GM13977 (cell line): Measurements from ENCODE around the gene SCYL2.
"Not testable (repeated sequence)": the region's sequence is repeated elsewhere in the genome, so short reads cannot be mapped to it uniquely, and the experiment has no call there.

Experiments used
- DNase-seq: peaks from one replicate; pipeline ENCODE4 v3.0.0; 2012; ENCODE audit warnings: low spot score
- CTCF ChIP-seq: IDR thresholded peaks from 2 replicates; pipeline ENCODE4 v1.5.1; 2012; ENCODE audit warnings: mild to moderate bottlenecking, control low read depth; ENCODE audit not compliant: insufficient read depth; ENCODE audit errors: extremely low read depth, missing control alignments
- in situ Hi-C: fragments of 300-500 bp; cut with MboI; formaldehyde crosslinking; loops from one replicate; pipeline ENCODE4 v1.12.0; 2022; ENCODE audit warnings: low sequenced_read_pairs, low pct_unique_long_range_greater_than_20kb, mixed read lengths, inconsistent platforms; ENCODE audit not compliant: unreplicated experiment

Gene SCYL2

DNA sequence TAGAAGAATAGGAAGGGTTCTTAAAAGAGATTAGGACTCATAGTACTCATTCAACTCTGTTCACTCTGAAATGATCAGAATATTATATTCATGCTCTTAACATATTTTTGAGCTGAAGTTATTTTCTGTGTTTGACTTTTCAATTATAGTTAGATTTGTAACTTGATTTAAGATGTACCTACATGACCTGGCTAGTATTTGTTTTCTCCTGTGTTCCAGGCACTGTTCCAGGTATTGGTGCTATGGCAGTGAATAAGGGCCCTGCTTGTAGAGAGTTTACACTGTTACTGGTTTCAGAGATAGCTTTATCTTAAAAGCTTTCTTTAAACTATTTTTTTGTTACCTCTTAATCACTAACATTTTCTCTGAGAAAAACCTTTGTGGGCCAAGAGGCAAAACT is 70.8 kb downstream of the SCYL2 start:
- no peak for DNase-seq
- TF ChIP-seq CTCF = no peak

GRCh38 chr12:100339071-100339470 is 72.1 kb downstream of the SCYL2 start:
- in situ Hi-C loops = no loop called here
- no peak for DNase-seq
- no peak for TF ChIP-seq CTCF

More for the DNA sequence above, 70.8 kb downstream of the SCYL2 start:
- in situ Hi-C loops = no loop called here

DNA sequence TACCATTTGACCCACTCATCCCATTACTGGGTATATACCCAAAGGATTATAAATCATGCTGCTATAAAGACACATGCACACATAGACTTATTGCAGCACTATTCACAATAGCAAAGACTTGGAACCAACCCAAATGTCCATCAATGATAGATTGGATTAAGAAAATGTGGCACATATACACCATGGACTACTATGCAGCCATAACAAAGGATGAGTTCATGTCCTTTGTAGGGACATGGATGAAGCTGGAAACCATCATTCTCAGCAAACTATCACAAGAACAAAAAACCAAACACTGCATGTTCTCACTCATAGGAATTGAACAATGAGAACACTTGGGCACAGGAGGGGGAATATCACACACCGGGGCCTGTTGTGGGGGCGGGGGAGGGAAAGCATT is 75.9 kb downstream of the SCYL2 start:
- in situ Hi-C loops = not testable (repeated sequence)

DNA sequence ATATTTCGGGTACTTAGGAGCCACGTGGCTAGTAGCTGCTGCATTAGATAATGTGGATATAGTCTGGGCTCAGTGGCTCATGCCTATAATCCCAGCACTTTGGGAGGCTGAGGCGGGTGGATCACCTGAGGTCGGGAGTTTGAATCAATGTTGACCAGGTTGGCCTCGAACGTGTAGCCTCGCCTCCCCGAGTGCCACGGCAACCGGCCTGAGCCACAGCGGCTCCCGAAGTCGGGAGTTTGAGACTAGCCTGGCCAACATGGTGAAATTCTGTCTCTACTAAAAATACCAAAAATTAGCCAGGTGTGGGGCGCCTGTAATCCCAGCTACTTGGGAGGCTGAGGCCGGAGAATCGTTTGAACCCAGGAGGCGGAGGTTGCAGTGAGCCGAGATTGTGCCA is 77.4 kb downstream of the SCYL2 start:
- DNase-seq, in situ Hi-C loops: not testable (repeated sequence)

More for the DNA sequence above, 75.9 kb downstream of the SCYL2 start:
- DNase-seq = not testable (repeated sequence)

GRCh38 chr12:100345020-100345767 is 78.2 kb downstream of the SCYL2 start:
- in situ Hi-C loops = no loop called here
- TF ChIP-seq CTCF = no peak
- no peak for DNase-seq

DNA sequence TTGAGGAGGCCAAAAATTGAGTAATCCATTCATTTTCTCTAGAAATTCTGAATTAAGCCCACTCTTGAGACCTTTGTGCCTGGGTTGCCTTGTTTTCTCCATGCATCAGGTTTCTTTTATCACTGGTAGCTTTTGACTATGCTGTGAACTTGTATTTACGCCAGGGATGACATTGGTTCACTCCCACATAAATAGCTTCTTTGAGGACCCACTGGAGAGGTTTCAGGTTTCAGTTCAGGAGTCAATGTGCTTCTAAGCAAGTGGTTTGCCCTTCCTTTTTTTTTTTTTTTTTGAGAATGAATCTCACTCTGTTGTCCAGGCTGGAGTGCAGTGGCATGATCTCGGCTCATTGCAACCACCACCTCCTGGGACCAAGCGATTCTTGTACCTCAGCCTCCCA is 79.7 kb downstream of the SCYL2 start:
- no peak for DNase-seq
- in situ Hi-C loops = no loop called here
- no peak for TF ChIP-seq CTCF

GRCh38 chr12:100348657-100349454 is 81.9 kb downstream of the SCYL2 start:
- DNase-seq = peak; percentile 29
- peak; percentile 21 for TF ChIP-seq CTCF
- in situ Hi-C loops = no loop called here
